Measurements from ENCODE around the gene APOL4.

- TF ChIP-seq POLR2A (IDR thresholded peaks at IDR 0.05) = no peak
- no peak for TF ChIP-seq CTCF (IDR thresholded peaks at IDR 0.05)
Observed at GRCh38 chr22:36223504-36223903, 21.9 kb upstream of the APOL4 start.
